GM21619 (cell line): ENCODE results near the gene PHACTR3.

Experiments
- ATAC-seq: cut with Tn5 transposase; IDR thresholded peaks from one replicate; pipeline ENCODE4 v1.9.1; 2021; ENCODE audit not compliant: unreplicated experiment

Gene PHACTR3

GRCh38 chr20:59588236-59588855 is 16.0 kb upstream of the PHACTR3 start:
- no peak for ATAC-seq

GRCh38 chr20:59589086-59589684 is 15.2 kb upstream of the PHACTR3 start:
- ATAC-seq: no peak

GRCh38 chr20:59591061-59591460 is 13.3 kb upstream of the PHACTR3 start:
- ATAC-seq: no peak

- ATAC-seq: no peak
Observed at GRCh38 chr20:59596690-59597089, 7.7 kb upstream of the PHACTR3 start.

GRCh38 chr20:59597240-59597639 is 7.1 kb upstream of the PHACTR3 start:
- no peak for ATAC-seq

- ATAC-seq: no peak
Observed at GRCh38 chr20:59598625-59599310, 5.6 kb upstream of the PHACTR3 start.

- no peak for ATAC-seq
Observed at GRCh38 chr20:59599941-59600340, 4.4 kb upstream of the PHACTR3 start.

- no peak for ATAC-seq
Observed at GRCh38 chr20:59600472-59600871, 3.9 kb upstream of the PHACTR3 start.

- ATAC-seq: no peak
Observed at GRCh38 chr20:59602546-59603080, 1.7 kb upstream of the PHACTR3 start.

- no peak for ATAC-seq
Observed at GRCh38 chr20:59603176-59603575, 1.2 kb upstream of the PHACTR3 start.

GRCh38 chr20:59604741-59605600 is 631 bp downstream of the PHACTR3 start:
- no peak for ATAC-seq

- ATAC-seq: no peak
Observed at GRCh38 chr20:59605601-59606364, 1.4 kb downstream of the PHACTR3 start.

- ATAC-seq: no peak
Observed at GRCh38 chr20:59606566-59606965, 2.2 kb downstream of the PHACTR3 start.

- ATAC-seq: no peak
Observed at GRCh38 chr20:59608396-59608795, 4.1 kb downstream of the PHACTR3 start.

- ATAC-seq: no peak
Observed at GRCh38 chr20:59608871-59609270, 4.5 kb downstream of the PHACTR3 start.

GRCh38 chr20:59611286-59611685 is 6.9 kb downstream of the PHACTR3 start:
- no peak for ATAC-seq

GRCh38 chr20:59613861-59614260 is 9.5 kb downstream of the PHACTR3 start:
- ATAC-seq: no peak

- ATAC-seq: no peak
Observed at GRCh38 chr20:59614714-59615113, 10.4 kb downstream of the PHACTR3 start.

- no peak for ATAC-seq
Observed at GRCh38 chr20:59616306-59616705, 12.0 kb downstream of the PHACTR3 start.

GRCh38 chr20:59617221-59617620 is 12.9 kb downstream of the PHACTR3 start:
- ATAC-seq: no peak
